Rectal smooth muscle tissue (tissue), 1 donor: ENCODE measurements around the gene TARBP1.
"Not testable (repeated sequence)": the region's sequence is repeated elsewhere in the genome, so short reads cannot be mapped to it uniquely, and the experiment has no call there.

Experiments
- H3K27ac ChIP-seq: one replicate; pipeline ENCODE4 v1.7.0; 2013; ENCODE audit warnings: low read depth, low read length, inconsistent platforms
- H3K27me3 ChIP-seq: one replicate; pipeline ENCODE4 v1.7.0; 2013; ENCODE audit warnings: low read length; ENCODE audit not compliant: control insufficient read depth, insufficient read depth
- H3K36me3 ChIP-seq: one replicate; pipeline ENCODE4 v1.7.0; 2013; ENCODE audit warnings: low read length; ENCODE audit not compliant: control insufficient read depth, insufficient read depth
- H3K4me1 ChIP-seq: one replicate; pipeline ENCODE4 v1.7.0; 2013; ENCODE audit warnings: low read length; ENCODE audit not compliant: control insufficient read depth, insufficient read depth
- H3K4me3 ChIP-seq: one replicate; pipeline ENCODE4 v1.7.0; 2013; ENCODE audit warnings: low read length
- H3K9ac ChIP-seq: one replicate; pipeline ENCODE4 v1.7.0; 2013; ENCODE audit warnings: low read length

TARBP1 gene

GRCh38 chr1:234515821-234516241, 36.9 kb upstream of the TARBP1 start:
- H3K9ac ChIP-seq, result no peak overlapping the region
- H3K4me1 ChIP-seq, result peaks cover 9% of the 10 kb centered on the region
- H3K4me3 ChIP-seq, result no peak overlapping the region
- H3K27ac ChIP-seq, result peak overlapping the region; percentile 74
- H3K36me3 ChIP-seq, result no peaks in the 10 kb centered on the region
- H3K27me3 ChIP-seq, result no peaks in the 10 kb centered on the region

- Histone ChIP-seq H3K4me3 (no peak overlapping the region), H3K27me3 (no peaks in the 10 kb centered on the region), H3K4me1 (peaks cover 9% of the 10 kb centered on the region), H3K27ac (peak overlapping the region; percentile 74), H3K9ac (peak overlapping the region; percentile 21), H3K36me3 (no peaks in the 10 kb centered on the region)
Observed at GRCh38 chr1:234515411-234515810, 36.4 kb upstream of the TARBP1 start.

GRCh38 chr1:234512451-234512861, 33.5 kb upstream of the TARBP1 start:
- Histone ChIP-seq H3K27me3 (no peaks in the 10 kb centered on the region), H3K4me1 (peaks cover 9% of the 10 kb centered on the region), H3K4me3 (no peak overlapping the region), H3K27ac (no peak overlapping the region), H3K36me3 (no peaks in the 10 kb centered on the region), H3K9ac (no peak overlapping the region)

- Histone ChIP-seq H3K9ac (no peak overlapping the region), H3K27ac (no peak overlapping the region), H3K4me1 (no peaks in the 10 kb centered on the region), H3K27me3 (no peaks in the 10 kb centered on the region), H3K4me3 (no peak overlapping the region), H3K36me3 (no peaks in the 10 kb centered on the region)
Observed at GRCh38 chr1:234509457-234510328, 30.7 kb upstream of the TARBP1 start.

- Histone ChIP-seq H3K4me1 (peaks cover 6% of the 10 kb centered on the region), H3K4me3 (no peak overlapping the region), H3K9ac (no peak overlapping the region), H3K27ac (no peak overlapping the region), H3K27me3 (no peaks in the 10 kb centered on the region), H3K36me3 (no peaks in the 10 kb centered on the region)
Observed at GRCh38 chr1:234507626-234508387, 28.8 kb upstream of the TARBP1 start.

GRCh38 chr1:234507089-234507488, 28.1 kb upstream of the TARBP1 start:
- no peak overlapping the region for H3K27ac ChIP-seq
- H3K4me1 ChIP-seq, result peaks cover 6% of the 10 kb centered on the region
- no peaks in the 10 kb centered on the region for H3K27me3 ChIP-seq
- H3K4me3 ChIP-seq, result no peak overlapping the region
- H3K9ac ChIP-seq, result no peak overlapping the region
- H3K36me3 ChIP-seq, result no peaks in the 10 kb centered on the region

GRCh38 chr1:234505769-234506102, 26.8 kb upstream of the TARBP1 start:
- Histone ChIP-seq H3K4me1 (peaks cover 9% of the 10 kb centered on the region), H3K27ac (no peak overlapping the region), H3K36me3 (no peaks in the 10 kb centered on the region), H3K4me3 (no peak overlapping the region), H3K27me3 (no peaks in the 10 kb centered on the region), H3K9ac (no peak overlapping the region)

- H3K9ac ChIP-seq, result no peak overlapping the region
- H3K4me3 ChIP-seq, result no peak overlapping the region
- no peak overlapping the region for H3K27ac ChIP-seq
- peaks cover 15% of the 10 kb centered on the region for H3K4me1 ChIP-seq
- no peaks in the 10 kb centered on the region for H3K27me3 ChIP-seq
- no peaks in the 10 kb centered on the region for H3K36me3 ChIP-seq
Observed at GRCh38 chr1:234504969-234505768, 26.2 kb upstream of the TARBP1 start.

- H3K9ac ChIP-seq, H3K36me3 ChIP-seq, H3K27ac ChIP-seq, H3K27me3 ChIP-seq, H3K4me3 ChIP-seq: not testable (repeated sequence)
- peaks cover 24% of the 10 kb centered on the region for H3K4me1 ChIP-seq
Observed at GRCh38 chr1:234504251-234504650, 25.3 kb upstream of the TARBP1 start.

- H3K27ac ChIP-seq, result peak overlapping the region; percentile 67
- H3K36me3 ChIP-seq, result no peaks in the 10 kb centered on the region
- peaks cover 30% of the 10 kb centered on the region for H3K4me1 ChIP-seq
- H3K9ac ChIP-seq, result no peak overlapping the region
- H3K4me3 ChIP-seq, result no peak overlapping the region
- no peaks in the 10 kb centered on the region for H3K27me3 ChIP-seq
Observed at GRCh38 chr1:234503193-234504050, 24.4 kb upstream of the TARBP1 start.

GRCh38 chr1:234502785-234503184, 23.8 kb upstream of the TARBP1 start:
- no peaks in the 10 kb centered on the region for H3K27me3 ChIP-seq
- no peak overlapping the region for H3K4me3 ChIP-seq
- H3K27ac ChIP-seq, result peak overlapping the region; percentile 67
- H3K9ac ChIP-seq, result no peak overlapping the region
- no peaks in the 10 kb centered on the region for H3K36me3 ChIP-seq
- H3K4me1 ChIP-seq, result peaks cover 30% of the 10 kb centered on the region
